Neural cell (in vitro differentiated cells): Measurements from ENCODE around the gene AGPAT4. TPM values are rescaled to one million over a fixed set of nuclear protein-coding genes. Genes with fewer than 3 reads are reported as not detected.

Experiments
- H2AFZ ChIP-seq: fragments of 200-600, 300-800 bp; sonication (generic), shearing (Covaris generic); 2 replicates; pipeline ENCODE4 v1.6.0; 2014; ENCODE audit warnings: low read depth, mild to moderate bottlenecking, antibody characterized with exemption, low read length, moderate library complexity
- H3F3A ChIP-seq: fragments of 200-600 bp; shearing (Covaris generic); 2 replicates; pipeline ENCODE4 v1.6.1; 2016; ENCODE audit warnings: mild to moderate bottlenecking, moderate library complexity, mixed read lengths, antibody characterized with exemption, low read length; ENCODE audit not compliant: insufficient read depth, poor library complexity, severe bottlenecking
- H3K27ac ChIP-seq: fragments of 200-600, 300-800 bp; sonication (generic), shearing (Covaris generic); 2 replicates; pipeline ENCODE4 v1.5.1; 2014; ENCODE audit warnings: mild to moderate bottlenecking, low read length, moderate library complexity
- H3K27me3 ChIP-seq: fragments of 300-800, 200-600 bp; sonication (generic), shearing (Covaris generic); 2 replicates; pipeline ENCODE4 v1.6.0; 2014; ENCODE audit warnings: mild to moderate bottlenecking, low read depth, low read length, moderate library complexity; ENCODE audit not compliant: insufficient read depth
- H3K36me3 ChIP-seq: fragments of 300-800, 200-600 bp; sonication (generic), shearing (Covaris generic); 2 replicates; pipeline ENCODE4 v1.5.1; 2014; ENCODE audit warnings: mild to moderate bottlenecking, antibody characterized with exemption, low read length, moderate library complexity; ENCODE audit not compliant: insufficient read depth
- H3K4me2 ChIP-seq: fragments of 300-800, 200-600 bp; sonication (generic), shearing (Covaris generic); 2 replicates; pipeline ENCODE4 v1.6.0; 2014; ENCODE audit warnings: mild to moderate bottlenecking, low read length
- H3K4me3 ChIP-seq: fragments of 300-800, 200-600 bp; sonication (generic), shearing (Covaris generic); 2 replicates; pipeline ENCODE4 v1.5.1; 2014; ENCODE audit warnings: mild to moderate bottlenecking, low read length, moderate library complexity
- H3K79me2 ChIP-seq: fragments of 200-600 bp; shearing (Covaris generic); replicated peaks from 2 replicates; pipeline ENCODE4 v1.6.0; 2014; ENCODE audit warnings: mild to moderate bottlenecking, low read length, moderate library complexity; ENCODE audit not compliant: insufficient read depth
- H3K9ac ChIP-seq: fragments of 300-800, 200-600 bp; sonication (generic), shearing (Covaris generic); 2 replicates; pipeline ENCODE4 v1.6.1; 2016; ENCODE audit warnings: mild to moderate bottlenecking, low read length, mixed read lengths
- H3K9me2 ChIP-seq: fragments of 200-600 bp; shearing (Covaris generic); 2 replicates; pipeline ENCODE4 v1.6.1; 2016; ENCODE audit warnings: mild to moderate bottlenecking, low read length, mixed read lengths; ENCODE audit not compliant: insufficient read depth
- H3K9me3 ChIP-seq: fragments of 200-600, 300-800 bp; sonication (generic), shearing (Covaris generic); 2 replicates; pipeline ENCODE4 v1.6.1; 2016; ENCODE audit warnings: mild to moderate bottlenecking, mixed run types, low read length, moderate library complexity, mixed read lengths
- H4K20me1 ChIP-seq: fragments of 200-600 bp; shearing (Covaris generic); 2 replicates; pipeline ENCODE4 v1.6.1; 2016; ENCODE audit warnings: mild to moderate bottlenecking, mixed run types; ENCODE audit not compliant: insufficient read depth
- CTCF ChIP-seq: fragments of 450-650 bp; IDR thresholded peaks from 2 replicates; pipeline ENCODE4 v1.5.1; 2014; ENCODE audit warnings: antibody characterized with exemption, mild to moderate bottlenecking, moderate library complexity; ENCODE audit not compliant: poor library complexity, severe bottlenecking
- EP300 ChIP-seq: fragments of 450-650 bp; conservative IDR thresholded peaks from 2 replicates; pipeline ENCODE4 v1.6.1; 2014; ENCODE audit warnings: antibody characterized with exemption, mild to moderate bottlenecking, moderate library complexity; ENCODE audit not compliant: poor library complexity, severe bottlenecking
- EZH2 ChIP-seq: fragments of 200-600, 300-800 bp; shearing (Covaris generic), sonication (generic); IDR thresholded peaks from 2 replicates; pipeline ENCODE4 v1.6.1; 2014; ENCODE audit warnings: antibody characterized with exemption, low read length, borderline replicate concordance, mild to moderate bottlenecking; ENCODE audit not compliant: insufficient read depth, poor library complexity, severe bottlenecking
- MXI1 ChIP-seq: fragments of 450-650 bp; conservative IDR thresholded peaks from 2 replicates; pipeline ENCODE4 v1.6.1; 2014; ENCODE audit warnings: antibody characterized with exemption, mild to moderate bottlenecking; ENCODE audit not compliant: poor library complexity, severe bottlenecking
- POLR2AphosphoS5 ChIP-seq: IDR thresholded peaks from 2 replicates; pipeline ENCODE4 v1.6.1; 2012
- RAD21 ChIP-seq: fragments of 450-650 bp; conservative IDR thresholded peaks from 2 replicates; pipeline ENCODE4 v1.6.1; 2014; ENCODE audit warnings: antibody characterized with exemption, mild to moderate bottlenecking, moderate library complexity
- SMC3 ChIP-seq: fragments of 450-650 bp; conservative IDR thresholded peaks from 2 replicates; pipeline ENCODE4 v1.6.1; 2014; ENCODE audit warnings: antibody characterized with exemption, mild to moderate bottlenecking, moderate library complexity; ENCODE audit not compliant: poor library complexity
- TAF1 ChIP-seq: IDR thresholded peaks from 2 replicates; pipeline ENCODE4 v1.6.1; 2012; ENCODE audit warnings: low read depth
- polyA plus RNA-seq: library from polyadenylated mRNA; depleted of rRNA; stranded (reverse); fragments of >200 nt; gene quantifications from 2 replicates; pipeline ENCODE4 v1.2.3, GENCODE V29; 2014
- TF ChIP-seq, protein P1 (sequence below): IDR thresholded peaks from 2 replicates; pipeline ENCODE4 v1.6.1; 2012; ENCODE audit warnings: borderline replicate concordance

AGPAT4 gene
- polyA plus RNA-seq, 1 donor from 2014 or later: 42.6 TPM

DNA sequence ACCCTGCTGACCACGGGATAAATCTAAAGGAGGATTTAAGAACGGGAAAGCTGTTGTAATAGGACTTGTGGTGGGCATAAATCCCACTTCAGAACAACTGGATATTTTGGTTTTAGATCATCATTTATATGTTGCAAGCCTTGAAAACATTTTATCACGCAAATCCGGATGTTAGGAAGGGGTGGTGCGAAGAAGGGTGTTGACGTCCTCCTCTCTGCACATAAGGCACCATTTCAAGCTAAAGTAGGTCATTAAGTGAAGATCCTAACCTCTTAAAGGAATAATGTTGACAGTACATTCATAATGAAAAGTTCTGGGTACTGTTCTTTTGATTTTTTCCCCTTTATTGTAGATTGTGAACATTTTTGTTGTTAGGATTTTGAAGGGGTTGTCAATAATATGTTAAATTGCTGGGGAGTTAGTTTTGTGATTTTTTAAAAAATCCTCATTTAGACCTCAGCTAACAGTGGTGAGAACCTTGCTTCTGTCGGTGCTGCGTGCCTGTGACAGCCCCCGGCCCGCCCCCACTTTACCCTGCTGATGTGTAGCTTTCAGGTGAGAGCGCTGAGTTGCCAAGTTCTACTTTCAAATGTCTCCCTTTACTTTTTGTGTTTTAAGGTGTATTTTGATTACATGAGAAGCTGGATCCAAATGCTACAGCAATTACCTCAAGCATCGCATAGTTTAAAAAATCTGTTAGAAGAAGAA lies 193.4 kb downstream of the AGPAT4 start:
- H3K4me2 ChIP-seq: no peak overlapping the region
- TF ChIP-seq SMC3 (no peak), CTCF (no peak), TAF1 (no peak), EZH2 (no peak), POLR2AphosphoS5 (no peak), MXI1 (no peak), EP300 (no peak), RAD21 (no peak)
- TF ChIP-seq, protein P1, sequence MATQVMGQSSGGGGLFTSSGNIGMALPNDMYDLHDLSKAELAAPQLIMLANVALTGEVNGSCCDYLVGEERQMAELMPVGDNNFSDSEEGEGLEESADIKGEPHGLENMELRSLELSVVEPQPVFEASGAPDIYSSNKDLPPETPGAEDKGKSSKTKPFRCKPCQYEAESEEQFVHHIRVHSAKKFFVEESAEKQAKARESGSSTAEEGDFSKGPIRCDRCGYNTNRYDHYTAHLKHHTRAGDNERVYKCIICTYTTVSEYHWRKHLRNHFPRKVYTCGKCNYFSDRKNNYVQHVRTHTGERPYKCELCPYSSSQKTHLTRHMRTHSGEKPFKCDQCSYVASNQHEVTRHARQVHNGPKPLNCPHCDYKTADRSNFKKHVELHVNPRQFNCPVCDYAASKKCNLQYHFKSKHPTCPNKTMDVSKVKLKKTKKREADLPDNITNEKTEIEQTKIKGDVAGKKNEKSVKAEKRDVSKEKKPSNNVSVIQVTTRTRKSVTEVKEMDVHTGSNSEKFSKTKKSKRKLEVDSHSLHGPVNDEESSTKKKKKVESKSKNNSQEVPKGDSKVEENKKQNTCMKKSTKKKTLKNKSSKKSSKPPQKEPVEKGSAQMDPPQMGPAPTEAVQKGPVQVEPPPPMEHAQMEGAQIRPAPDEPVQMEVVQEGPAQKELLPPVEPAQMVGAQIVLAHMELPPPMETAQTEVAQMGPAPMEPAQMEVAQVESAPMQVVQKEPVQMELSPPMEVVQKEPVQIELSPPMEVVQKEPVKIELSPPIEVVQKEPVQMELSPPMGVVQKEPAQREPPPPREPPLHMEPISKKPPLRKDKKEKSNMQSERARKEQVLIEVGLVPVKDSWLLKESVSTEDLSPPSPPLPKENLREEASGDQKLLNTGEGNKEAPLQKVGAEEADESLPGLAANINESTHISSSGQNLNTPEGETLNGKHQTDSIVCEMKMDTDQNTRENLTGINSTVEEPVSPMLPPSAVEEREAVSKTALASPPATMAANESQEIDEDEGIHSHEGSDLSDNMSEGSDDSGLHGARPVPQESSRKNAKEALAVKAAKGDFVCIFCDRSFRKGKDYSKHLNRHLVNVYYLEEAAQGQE: no peak
- no peaks in the 10 kb centered on the region for H3K9me3 ChIP-seq
- H2AFZ ChIP-seq: no peak overlapping the region
- H4K20me1 ChIP-seq: no peaks in the 10 kb centered on the region
- no peak overlapping the region for H3K4me3 ChIP-seq
- H3K9ac ChIP-seq: no peak overlapping the region
- no peaks in the 10 kb centered on the region for H3K9me2 ChIP-seq
- H3K27ac ChIP-seq: no peak overlapping the region
- H3K27me3 ChIP-seq: no peaks in the 10 kb centered on the region
- no peaks in the 10 kb centered on the region for H3F3A ChIP-seq
- no peaks in the 10 kb centered on the region for H3K79me2 ChIP-seq
- H3K36me3 ChIP-seq: peaks cover 10% of the 10 kb centered on the region
